T-helper 2 cell treated with Interferon-gamma antibody and Interleukin-4, amounts not matched to agents 5 μg/mL and 100 μg/mL, for 36 hours (primary cell): Measurements from ENCODE around the gene PRKAG3.

Source experiments
- DNase-seq: peaks from one replicate; pipeline ENCODE4 v3.0.0; 2021; ENCODE audit warnings: low spot score
- H3K27ac Mint-ChIP-seq: one replicate; pipeline ENCODE4 v1.8.0; 2021; ENCODE audit warnings: mild to moderate bottlenecking, mixed read lengths
- H3K27me3 Mint-ChIP-seq: one replicate; pipeline ENCODE4 v1.8.0; 2021; ENCODE audit warnings: low read depth, mixed read lengths
- H3K36me3 Mint-ChIP-seq: one replicate; pipeline ENCODE4 v1.8.0; 2021; ENCODE audit warnings: low read depth, mixed read lengths
- H3K4me1 Mint-ChIP-seq: one replicate; pipeline ENCODE4 v1.8.0; 2021; ENCODE audit warnings: low read depth, mixed read lengths
- H3K4me3 Mint-ChIP-seq: one replicate; pipeline ENCODE4 v1.8.0; 2022; ENCODE audit warnings: mild to moderate bottlenecking, moderate library complexity, mixed read lengths
- H3K9me3 Mint-ChIP-seq: one replicate; pipeline ENCODE4 v1.8.0; 2021; ENCODE audit warnings: mixed read lengths

Gene PRKAG3

GRCh38 chr2:218807626-218808025, 24.0 kb downstream of the PRKAG3 start:
- Mint-ChIP-seq H3K27ac (no peak overlapping the region), H3K27me3 (peaks cover 32% of the 10 kb centered on the region)

GRCh38 chr2:218806346-218806978, 25.1 kb downstream of the PRKAG3 start:
- Mint-ChIP-seq H3K4me1 (peaks cover 3% of the 10 kb centered on the region), H3K9me3 (peaks cover 16% of the 10 kb centered on the region), H3K27ac (no peak overlapping the region), H3K27me3 (peaks cover 37% of the 10 kb centered on the region), H3K4me3 (no peak overlapping the region), H3K36me3 (no peaks in the 10 kb centered on the region)
- DNase-seq, result no peak

More at GRCh38 chr2:218807626-218808025, 24.0 kb downstream of the PRKAG3 start:
- no peak for DNase-seq
- H3K4me1 Mint-ChIP-seq, result no peaks in the 10 kb centered on the region
- peaks cover 16% of the 10 kb centered on the region for H3K9me3 Mint-ChIP-seq
- no peak overlapping the region for H3K4me3 Mint-ChIP-seq
- no peaks in the 10 kb centered on the region for H3K36me3 Mint-ChIP-seq

DNA sequence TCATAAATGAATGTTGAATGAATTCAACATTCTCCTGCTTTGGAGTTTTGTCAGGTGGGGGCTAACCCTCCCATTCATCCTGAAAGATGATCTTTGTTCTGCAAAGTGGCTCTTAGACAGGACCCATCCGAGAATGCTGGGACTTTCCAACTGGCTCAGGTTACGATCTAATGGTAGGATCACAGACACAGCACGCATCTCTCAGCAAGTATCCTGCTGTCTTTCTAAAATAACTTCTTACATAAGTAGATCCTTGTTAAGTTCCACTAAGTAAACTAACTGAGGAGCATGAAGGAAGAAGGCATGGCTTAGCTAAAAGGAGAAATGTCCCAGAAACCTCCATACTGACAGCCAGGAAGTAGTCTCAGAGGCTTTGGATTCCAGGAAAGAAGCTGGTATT, 26.0 kb downstream of the PRKAG3 start:
- Mint-ChIP-seq H3K27me3 (peaks cover 37% of the 10 kb centered on the region), H3K36me3 (no peaks in the 10 kb centered on the region), H3K4me1 (peaks cover 3% of the 10 kb centered on the region), H3K4me3 (no peak overlapping the region), H3K27ac (no peak overlapping the region), H3K9me3 (peaks cover 16% of the 10 kb centered on the region)
- no peak for DNase-seq

GRCh38 chr2:218804817-218805216, 26.8 kb downstream of the PRKAG3 start:
- Mint-ChIP-seq H3K27ac (no peak overlapping the region), H3K4me1 (peaks cover 3% of the 10 kb centered on the region), H3K4me3 (no peak overlapping the region), H3K27me3 (peaks cover 43% of the 10 kb centered on the region), H3K9me3 (peaks cover 16% of the 10 kb centered on the region), H3K36me3 (no peaks in the 10 kb centered on the region)
- DNase-seq, result no peak

DNA sequence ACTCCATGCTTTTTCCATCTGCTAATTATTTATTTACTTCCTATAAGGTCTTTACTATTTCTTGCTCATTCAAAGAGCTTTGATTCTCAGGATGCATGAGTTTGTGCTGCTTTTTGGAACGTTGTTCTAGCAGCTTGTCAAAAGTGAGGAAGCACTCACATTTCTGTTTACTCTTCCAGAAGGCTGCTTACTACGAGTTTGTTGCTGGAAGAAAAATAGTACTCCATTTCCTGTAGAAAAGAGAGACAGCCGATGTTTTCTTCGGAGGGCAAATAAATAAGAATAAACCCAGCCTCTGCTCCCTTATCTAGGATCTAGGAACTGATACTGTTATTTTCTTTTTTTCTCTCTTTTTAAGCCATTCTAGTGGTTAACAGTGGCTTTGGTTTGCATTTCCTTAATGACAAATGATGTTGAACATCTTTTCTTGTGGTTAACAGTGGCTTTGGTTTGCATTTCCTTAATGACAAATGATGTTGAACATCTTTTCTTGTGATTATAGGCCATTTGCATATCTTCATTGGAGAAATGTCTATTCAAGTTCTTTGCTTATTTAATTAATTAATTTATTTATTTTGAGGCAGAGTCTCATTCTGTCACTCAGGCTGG, 29.1 kb downstream of the PRKAG3 start:
- Mint-ChIP-seq H3K27ac (no peak overlapping the region), H3K4me1 (peaks cover 5% of the 10 kb centered on the region), H3K9me3 (peaks cover 16% of the 10 kb centered on the region), H3K36me3 (no peaks in the 10 kb centered on the region), H3K4me3 (no peak overlapping the region), H3K27me3 (peaks cover 56% of the 10 kb centered on the region)
- no peak for DNase-seq

GRCh38 chr2:218799990-218800389, 31.6 kb downstream of the PRKAG3 start:
- Mint-ChIP-seq H3K27ac (no peak overlapping the region), H3K4me3 (no peak overlapping the region), H3K27me3 (peaks cover 49% of the 10 kb centered on the region), H3K4me1 (peaks cover 5% of the 10 kb centered on the region), H3K36me3 (no peaks in the 10 kb centered on the region), H3K9me3 (peaks cover 11% of the 10 kb centered on the region)
- no peak for DNase-seq

- H3K27me3 Mint-ChIP-seq, result peaks cover 44% of the 10 kb centered on the region
- H3K9me3 Mint-ChIP-seq, result peaks cover under 1% of the 10 kb centered on the region
- peaks cover 5% of the 10 kb centered on the region for H3K4me1 Mint-ChIP-seq
- no peak for DNase-seq
- H3K4me3 Mint-ChIP-seq, result no peak overlapping the region
- H3K36me3 Mint-ChIP-seq, result no peaks in the 10 kb centered on the region
- no peak overlapping the region for H3K27ac Mint-ChIP-seq
These were observed 32.7 kb downstream of the PRKAG3 start for GRCh38 chr2:218798767-218799504.

- Mint-ChIP-seq H3K27me3 (peaks cover 40% of the 10 kb centered on the region), H3K4me3 (no peak overlapping the region), H3K36me3 (no peaks in the 10 kb centered on the region), H3K27ac (no peak overlapping the region), H3K9me3 (no peaks in the 10 kb centered on the region), H3K4me1 (peaks cover 2% of the 10 kb centered on the region)
- DNase-seq, result no peak
These were observed 34.9 kb downstream of the PRKAG3 start for GRCh38 chr2:218796691-218797090.

- H3K36me3 Mint-ChIP-seq, result no peaks in the 10 kb centered on the region
- H3K4me3 Mint-ChIP-seq, result no peak overlapping the region
- H3K27me3 Mint-ChIP-seq, result peaks cover 20% of the 10 kb centered on the region
- H3K9me3 Mint-ChIP-seq, result no peaks in the 10 kb centered on the region
- no peaks in the 10 kb centered on the region for H3K4me1 Mint-ChIP-seq
- no peak for DNase-seq
- no peak overlapping the region for H3K27ac Mint-ChIP-seq
These were observed 39.2 kb downstream of the PRKAG3 start for GRCh38 chr2:218792433-218792832.

DNA sequence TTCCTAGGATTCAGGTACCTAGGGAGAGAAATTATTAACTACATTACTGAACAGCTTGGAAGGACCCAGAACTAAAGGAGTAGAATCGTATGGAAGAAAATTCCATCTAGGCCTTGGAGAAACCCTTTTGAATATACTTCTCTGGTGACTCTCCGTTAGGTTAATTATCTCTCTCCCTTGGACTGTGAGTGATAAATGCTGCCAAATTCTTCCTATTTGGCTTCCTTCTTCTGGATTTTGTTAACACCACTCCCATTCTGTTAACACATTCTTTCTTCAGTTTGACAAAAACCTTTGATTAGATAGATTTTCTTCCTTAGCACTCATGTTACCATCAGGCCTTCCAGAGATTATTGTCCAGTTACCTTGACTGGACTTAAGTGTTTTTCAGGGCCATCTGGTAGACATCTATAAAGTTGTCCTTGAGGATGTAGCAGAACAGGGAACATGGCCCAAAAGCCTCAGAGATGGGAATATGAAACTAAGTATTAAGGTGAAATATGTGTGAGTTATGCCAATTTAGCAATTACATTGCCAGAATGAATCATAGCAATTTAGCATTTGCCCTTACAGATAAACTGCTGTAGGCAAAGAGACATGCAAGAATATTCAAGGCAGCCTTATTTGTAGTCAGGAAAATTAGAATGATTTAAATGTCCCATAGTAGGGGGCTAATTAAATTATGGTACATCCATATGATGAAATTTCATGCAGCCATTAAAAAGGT, 42.9 kb downstream of the PRKAG3 start:
- no peak overlapping the region for H3K27ac Mint-ChIP-seq
- H3K4me1 Mint-ChIP-seq, result no peaks in the 10 kb centered on the region
- no peak for DNase-seq
- no peaks in the 10 kb centered on the region for H3K9me3 Mint-ChIP-seq
- no peaks in the 10 kb centered on the region for H3K36me3 Mint-ChIP-seq
- no peak overlapping the region for H3K4me3 Mint-ChIP-seq
- H3K27me3 Mint-ChIP-seq, result peaks cover 32% of the 10 kb centered on the region

DNA sequence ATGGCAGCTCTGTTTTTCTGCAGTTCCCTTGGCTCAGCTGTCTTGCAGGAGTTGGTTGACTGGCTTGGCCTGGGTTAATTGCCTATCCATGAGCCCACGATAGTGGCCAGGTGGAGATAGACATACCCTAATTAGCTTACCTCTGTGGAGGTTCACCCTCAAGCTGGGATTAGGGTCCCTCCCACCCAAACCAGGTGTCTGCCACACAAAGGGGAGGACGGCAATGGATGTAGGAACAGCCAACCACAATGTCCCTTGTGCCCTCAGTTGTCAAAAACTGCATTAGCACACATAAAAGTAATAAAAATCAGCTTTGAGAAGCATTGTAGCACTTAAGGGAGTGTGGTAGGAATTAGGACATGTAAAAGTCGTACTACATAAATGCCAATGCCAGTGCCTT, 45.5 kb downstream of the PRKAG3 start:
- DNase-seq, result no peak
- H3K4me3 Mint-ChIP-seq, result no peak overlapping the region
- peaks cover 2% of the 10 kb centered on the region for H3K4me1 Mint-ChIP-seq
- H3K36me3 Mint-ChIP-seq, result no peaks in the 10 kb centered on the region
- no peak overlapping the region for H3K27ac Mint-ChIP-seq
- H3K9me3 Mint-ChIP-seq, result no peaks in the 10 kb centered on the region
- peaks cover 50% of the 10 kb centered on the region for H3K27me3 Mint-ChIP-seq

DNA sequence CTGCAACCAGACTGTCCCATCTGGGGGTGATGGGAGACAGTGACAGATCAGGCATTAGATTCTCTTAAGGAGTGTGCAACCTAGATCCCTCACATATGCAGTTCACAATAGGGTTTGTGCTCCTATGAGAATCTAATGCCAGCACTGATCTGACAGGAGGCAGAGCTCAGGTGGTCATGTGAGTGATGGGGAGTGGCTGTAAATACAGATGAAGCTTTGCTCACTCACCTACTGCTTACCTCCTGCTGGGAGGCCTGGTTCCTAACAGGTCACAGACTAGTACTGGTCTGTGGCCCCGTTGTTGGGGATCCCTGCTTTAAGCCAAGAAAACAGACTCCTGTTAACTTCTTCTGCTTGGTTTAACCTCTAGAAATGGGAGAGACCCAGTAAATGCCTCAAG, 46.5 kb downstream of the PRKAG3 start:
- H3K27me3 Mint-ChIP-seq, result peaks cover 57% of the 10 kb centered on the region
- H3K27ac Mint-ChIP-seq, result no peak overlapping the region
- H3K9me3 Mint-ChIP-seq, result no peaks in the 10 kb centered on the region
- no peaks in the 10 kb centered on the region for H3K36me3 Mint-ChIP-seq
- H3K4me1 Mint-ChIP-seq, result peaks cover 2% of the 10 kb centered on the region
- no peak overlapping the region for H3K4me3 Mint-ChIP-seq
- DNase-seq, result no peak

DNA sequence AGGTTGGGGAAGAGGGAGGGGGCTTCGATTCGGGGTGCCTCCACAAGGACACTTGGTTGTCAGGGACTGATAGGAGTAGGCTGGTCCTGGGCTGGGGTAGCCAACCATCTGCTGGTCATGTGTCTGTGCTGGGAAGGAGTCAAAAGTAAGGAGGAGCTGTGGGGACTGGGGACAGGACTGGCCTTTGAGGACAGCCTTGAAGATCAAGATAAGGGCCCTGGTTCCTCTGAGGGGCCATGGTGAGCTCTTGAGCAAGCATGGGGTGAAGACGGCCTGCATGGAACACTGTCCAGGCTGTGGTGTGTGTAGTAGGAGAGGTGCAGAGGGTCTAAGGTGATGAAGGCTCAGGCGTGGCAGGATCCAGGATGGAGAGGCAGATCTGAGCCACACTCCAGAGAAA, 47.9 kb downstream of the PRKAG3 start:
- H3K36me3 Mint-ChIP-seq, result no peaks in the 10 kb centered on the region
- no peaks in the 10 kb centered on the region for H3K9me3 Mint-ChIP-seq
- peaks cover 62% of the 10 kb centered on the region for H3K27me3 Mint-ChIP-seq
- peaks cover 2% of the 10 kb centered on the region for H3K4me1 Mint-ChIP-seq
- H3K27ac Mint-ChIP-seq, result no peak overlapping the region
- DNase-seq, result no peak
- no peak overlapping the region for H3K4me3 Mint-ChIP-seq

- Mint-ChIP-seq H3K27ac (no peak overlapping the region), H3K4me3 (no peak overlapping the region), H3K36me3 (no peaks in the 10 kb centered on the region), H3K9me3 (peaks cover under 1% of the 10 kb centered on the region), H3K27me3 (peaks cover 62% of the 10 kb centered on the region), H3K4me1 (peaks cover 2% of the 10 kb centered on the region)
- DNase-seq, result no peak
These were observed 49.1 kb downstream of the PRKAG3 start for GRCh38 chr2:218782528-218782844.
